HG02852 (cell line): Measurements from ENCODE around the gene CCER1.

ENCODE experiments used
- ATAC-seq: cut with Tn5 transposase; IDR thresholded peaks from one replicate; pipeline ENCODE4 v1.9.1; 2021; ENCODE audit warnings: mild to moderate bottlenecking, moderate library complexity; ENCODE audit not compliant: unreplicated experiment

Gene CCER1

DNA sequence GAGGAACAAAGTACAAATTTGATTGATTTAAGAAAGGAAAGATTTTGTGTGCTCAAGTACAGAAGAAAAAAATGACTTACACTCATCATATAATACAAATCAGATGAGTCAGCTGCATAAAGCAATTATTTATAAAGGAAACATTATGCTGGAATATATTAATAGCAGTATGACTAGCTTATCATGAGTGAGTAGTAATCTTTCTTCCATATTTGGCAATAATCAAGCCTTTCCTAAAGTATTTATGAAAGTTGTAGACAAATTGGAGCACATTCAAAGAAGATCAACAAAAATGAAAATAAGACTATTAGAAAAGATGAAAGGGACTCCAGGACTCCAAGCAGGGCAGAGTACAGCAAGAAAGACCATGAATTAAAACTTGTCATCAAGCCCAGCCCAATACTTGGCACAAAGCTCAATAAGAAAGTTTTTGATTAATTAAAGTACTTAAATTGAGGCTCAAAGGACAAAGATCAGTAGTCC lies 32.8 kb downstream of the CCER1 start:
- ATAC-seq, result no peak

DNA sequence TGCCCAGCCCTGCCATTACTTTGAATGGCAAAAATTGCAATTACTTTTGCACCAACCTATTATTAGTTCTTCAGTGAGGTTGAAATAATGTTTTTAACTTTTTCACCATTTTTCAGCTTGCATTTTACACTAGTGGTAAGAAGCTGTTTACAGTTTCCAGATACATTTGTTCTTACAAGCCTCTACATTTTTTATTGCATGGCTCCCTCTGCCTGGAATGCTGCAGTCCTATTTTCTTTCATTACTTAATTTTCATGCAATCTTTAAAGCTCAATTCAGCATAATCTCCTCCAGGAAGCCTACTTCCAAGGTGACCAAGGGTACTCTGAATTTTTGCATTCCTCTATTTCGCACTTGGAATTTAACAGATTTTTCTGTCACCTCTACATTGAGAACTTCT lies 33.4 kb downstream of the CCER1 start:
- ATAC-seq, result no peak

DNA sequence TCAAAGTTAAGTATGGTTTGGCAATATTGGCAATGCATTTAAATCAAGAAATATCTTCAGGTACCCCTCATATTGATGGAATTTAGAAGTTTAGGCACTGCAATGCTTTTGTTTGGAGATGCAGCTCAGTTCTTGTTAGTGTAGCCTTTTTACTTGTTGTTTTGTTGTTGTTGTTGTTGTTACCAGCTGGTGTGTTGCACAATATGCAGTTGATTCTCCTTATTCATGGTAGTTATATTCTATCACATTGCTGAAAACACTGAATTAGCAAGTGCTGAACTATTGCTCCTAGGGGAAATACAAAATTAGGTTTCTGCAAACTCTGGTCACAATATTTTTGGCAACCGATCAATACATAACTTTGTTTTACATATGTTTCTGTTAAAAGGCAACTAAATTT lies 34.8 kb downstream of the CCER1 start:
- ATAC-seq, result no peak

DNA sequence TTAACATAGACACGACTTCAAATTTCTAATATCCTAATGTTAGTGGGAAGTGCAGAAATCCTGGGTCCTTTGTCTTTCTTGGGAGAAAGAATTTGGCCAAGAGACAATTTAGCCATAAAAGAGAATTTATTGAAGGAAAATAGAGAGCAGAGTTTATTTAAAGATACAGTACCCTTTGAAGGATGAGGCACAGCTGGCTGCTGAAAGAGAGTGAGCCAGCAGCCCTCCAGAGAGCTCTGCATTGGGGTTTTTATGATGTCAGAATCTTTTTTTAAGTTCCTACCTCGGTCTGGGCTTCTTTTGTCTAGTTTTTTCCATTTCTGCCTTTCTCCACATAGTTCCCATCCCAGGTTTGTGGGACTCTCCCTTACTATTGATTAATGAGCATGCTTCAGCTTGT lies 37.5 kb downstream of the CCER1 start:
- ATAC-seq, result no peak

DNA sequence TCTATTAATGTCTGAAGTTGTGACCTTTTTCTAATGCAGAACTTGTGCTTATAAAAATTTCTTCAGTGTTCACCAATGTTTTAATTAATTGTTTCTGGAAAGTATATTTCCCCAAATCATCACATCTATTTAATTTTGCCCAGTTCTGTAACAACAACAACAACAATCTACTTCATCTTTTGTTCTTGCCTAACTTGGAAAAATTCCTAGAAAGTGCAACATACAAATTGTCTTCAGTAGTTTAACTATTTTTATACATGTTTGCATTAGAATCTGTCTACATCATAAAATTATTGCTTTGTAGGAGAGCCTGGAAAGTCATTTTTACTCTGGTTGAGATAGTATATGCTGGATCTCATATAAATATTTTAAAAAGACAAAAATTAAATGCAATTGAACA lies 38.5 kb downstream of the CCER1 start:
- ATAC-seq, result no peak

DNA sequence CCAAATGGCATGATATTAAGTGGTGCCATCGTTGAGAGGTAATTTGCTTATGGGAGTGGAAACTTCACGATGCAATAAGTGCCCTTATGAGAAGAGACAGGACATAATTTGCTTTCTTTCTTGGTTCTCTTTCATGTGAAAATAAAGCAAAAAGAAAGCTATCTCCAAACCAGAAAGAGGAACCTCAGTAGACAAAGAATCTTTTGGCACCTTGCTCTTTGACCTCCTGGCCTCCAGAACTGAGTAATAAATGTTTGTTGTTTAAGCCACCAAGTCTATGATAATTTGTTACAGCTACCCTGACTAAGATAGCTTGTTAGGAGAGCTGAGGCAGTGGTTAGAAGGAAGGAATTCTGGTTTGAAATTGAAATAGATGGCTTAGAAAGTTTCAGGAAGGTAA lies 39.6 kb downstream of the CCER1 start:
- ATAC-seq, result no peak

DNA sequence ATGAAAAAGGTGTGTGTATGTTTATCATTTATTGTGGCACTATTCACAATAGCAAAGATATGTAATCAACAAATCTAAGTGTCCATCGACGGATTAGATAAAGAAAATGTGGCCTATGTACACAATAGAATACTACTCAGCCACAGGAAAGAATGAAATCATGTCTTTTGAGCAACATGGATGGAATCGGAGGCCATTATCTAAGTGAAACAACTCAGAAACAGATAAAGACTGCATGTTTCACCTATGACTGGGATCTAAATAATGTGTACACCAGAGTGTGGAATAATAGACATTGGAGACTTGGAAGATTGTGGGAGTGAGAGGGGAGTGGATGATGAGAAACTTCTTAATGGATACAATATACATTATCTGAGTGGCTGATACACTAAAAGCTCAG lies 44.0 kb downstream of the CCER1 start:
- no peak for ATAC-seq

DNA sequence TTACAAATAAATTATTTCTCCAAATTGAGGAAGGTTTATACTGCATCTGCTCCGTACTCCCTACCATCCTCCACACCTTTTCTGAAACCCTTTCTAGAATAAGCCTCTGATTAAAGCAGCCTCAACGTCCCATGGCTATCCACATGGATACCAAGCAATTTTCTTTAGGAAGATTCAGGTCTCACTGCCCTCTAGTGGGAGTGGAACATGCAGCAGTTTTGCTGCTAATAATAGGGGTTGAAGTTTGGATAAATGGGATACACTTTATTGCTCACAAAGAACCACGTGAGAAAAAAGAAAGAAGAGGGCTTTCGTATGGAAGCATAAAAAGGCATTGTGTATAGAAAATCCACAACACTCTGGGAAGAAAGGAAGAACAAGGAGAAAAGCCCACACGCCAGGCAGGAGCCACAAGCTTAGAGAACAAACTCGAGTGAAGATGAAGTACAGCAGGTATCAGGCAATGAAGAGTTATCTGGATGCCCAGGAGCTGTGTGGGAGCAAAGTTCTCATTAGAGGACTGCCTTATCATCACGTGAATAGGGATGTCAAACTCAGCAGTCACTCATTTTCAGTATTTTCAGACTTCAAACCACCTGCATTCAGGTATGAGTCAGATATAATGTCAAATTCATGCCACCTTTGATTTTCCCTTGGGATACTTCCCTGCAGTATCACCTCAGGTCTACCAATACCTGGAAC lies 45.8 kb downstream of the CCER1 start:
- ATAC-seq, result no peak

DNA sequence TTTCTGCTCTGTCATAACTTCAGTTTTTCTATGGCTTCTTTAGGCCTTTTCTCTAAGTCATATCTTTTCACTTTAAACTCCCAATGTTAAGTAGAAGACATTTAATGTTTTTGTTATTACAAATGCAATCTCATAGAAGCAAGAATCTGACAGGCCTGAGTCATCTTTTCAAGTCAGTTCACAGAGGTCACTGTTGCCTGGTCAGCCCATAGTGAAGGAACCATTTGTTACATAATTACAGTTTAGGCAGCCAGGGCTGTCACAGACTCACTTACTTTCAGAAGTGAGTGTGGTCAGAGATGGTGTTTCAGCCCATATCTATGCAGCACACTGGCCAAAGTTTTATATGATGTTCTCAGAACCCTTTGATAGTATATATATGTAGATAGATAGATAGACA lies 46.5 kb downstream of the CCER1 start:
- ATAC-seq, result no peak

DNA sequence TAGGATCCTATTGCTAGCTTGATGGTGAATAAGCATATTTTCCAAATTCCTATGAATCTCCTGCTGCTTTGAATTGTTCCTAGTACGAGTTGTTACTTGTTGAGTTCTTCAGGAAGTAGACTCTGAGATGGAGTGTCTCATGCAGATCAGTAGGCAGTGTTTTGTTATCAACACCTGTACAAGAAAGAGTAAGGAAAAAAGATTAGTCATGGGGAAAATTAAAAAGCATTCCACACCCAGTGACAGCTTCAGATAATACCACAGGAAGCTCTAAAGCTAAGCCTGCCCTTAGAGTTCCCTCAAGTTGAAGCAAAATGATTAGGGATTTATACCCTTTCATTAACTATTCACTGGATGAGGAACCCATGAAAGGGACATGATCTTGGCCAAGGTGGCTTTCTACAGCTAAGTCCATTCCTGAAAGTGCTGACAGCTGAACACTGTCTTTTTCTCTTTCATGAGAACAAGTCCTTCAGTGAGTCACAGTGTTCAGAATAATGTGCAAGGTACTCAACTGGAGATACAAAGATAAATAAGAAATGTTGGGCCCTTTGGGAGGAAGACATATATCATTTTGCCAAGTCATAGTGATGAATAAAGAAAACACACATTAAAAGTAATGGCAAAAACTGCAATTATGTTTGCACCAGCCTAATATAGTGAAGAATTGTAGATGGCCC lies 49.1 kb downstream of the CCER1 start:
- no peak for ATAC-seq

DNA sequence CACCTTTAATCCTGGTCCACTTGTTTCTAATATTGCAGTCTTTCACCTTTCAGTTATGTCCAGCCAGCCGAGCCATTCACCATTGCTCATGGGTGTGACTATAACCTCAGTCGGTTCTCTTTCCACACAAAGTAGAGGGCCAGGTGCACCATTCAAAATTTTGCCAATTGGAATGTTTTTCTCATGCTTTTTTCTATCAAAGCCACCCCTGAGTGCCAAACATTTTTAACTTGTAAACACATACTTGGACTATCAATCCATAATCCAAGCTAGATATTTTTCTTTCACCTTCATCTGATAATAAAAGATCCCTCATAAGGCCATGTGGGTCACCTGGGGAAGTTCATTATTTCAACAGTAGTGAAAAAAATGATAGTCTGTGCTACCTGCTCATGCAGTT lies 52.4 kb downstream of the CCER1 start:
- no peak for ATAC-seq
